HEK293 (cell line): Measurements from ENCODE around the gene CCND1.

Source experiments
- CTCF ChIA-PET: fragments of 350-600 bp; formaldehyde crosslinking; extraction: SDS; loops from one replicate; lab custom pipeline; 2021; ENCODE audit warnings: antibody characterized with exemption; lab: Yijun Ruan, JAX
- POLR2A ChIA-PET: fragments of 300-600 bp; formaldehyde crosslinking; extraction: SDS; loops from one replicate; lab custom pipeline; 2020; ENCODE audit warnings: antibody characterized with exemption, inconsistent platforms; lab: Yijun Ruan, JAX
- H3K27ac ChIP-seq: fragments of 200-500 bp; sonication (Bioruptor generic); 2 replicates; pipeline ENCODE4 v1.5.1; 2014; ENCODE audit warnings: low read depth, low read length, control low read depth, inconsistent platforms; ENCODE audit errors: extremely low read depth
- H3K36me3 ChIP-seq, 2 experiments: fragments of 200-500 bp in 1 of 2; sonication (Bioruptor generic) in 1 of 2; 1 replicate in 1 of 2; 2 replicates in 1 of 2; pipeline ENCODE4 v1.5.1; 2014 to 2017; ENCODE audit warnings: inconsistent platforms in 2 of 2, low read length in 2 of 2; ENCODE audit not compliant: control insufficient read depth in 2 of 2, insufficient read depth in 1 of 2
- H3K4me1 ChIP-seq: fragments of 200-500 bp; sonication (Bioruptor generic); 2 replicates; pipeline ENCODE4 v1.5.1; 2014; ENCODE audit warnings: mild to moderate bottlenecking, low read length, inconsistent platforms; ENCODE audit not compliant: control insufficient read depth, insufficient read depth
- H3K4me3 ChIP-seq: 2 replicates; pipeline ENCODE4 v1.5.1; 2011; ENCODE audit warnings: low read depth, mild to moderate bottlenecking, control low read depth, low read length, moderate library complexity
- H3K9me3 ChIP-seq: fragments of 200-500 bp; sonication (Bioruptor generic); 2 replicates; pipeline ENCODE4 v1.5.1; 2014; ENCODE audit warnings: low read depth, low read length, inconsistent platforms; ENCODE audit not compliant: control insufficient read depth, insufficient read depth
- GLIS2 ChIP-seq: fragments of 450-650 bp; formaldehyde crosslinking; IDR thresholded peaks from 2 replicates; pipeline ENCODE4 v1.5.1; 2016; ENCODE audit warnings: missing biosample characterization, missing genetic modification characterization
- SCRT1 ChIP-seq: fragments of 450-650 bp; formaldehyde crosslinking; IDR thresholded peaks from 2 replicates; pipeline ENCODE4 v1.5.1; 2016; ENCODE audit warnings: missing biosample characterization, missing genetic modification characterization, borderline replicate concordance
- ZBTB26 ChIP-seq: fragments of 450-650 bp; formaldehyde crosslinking; optimal IDR thresholded peaks from 2 replicates; pipeline ENCODE3; 2016; ENCODE audit warnings: missing biosample characterization, mild to moderate bottlenecking, missing genetic modification characterization
- ZNF133 ChIP-seq: fragments of 450-650 bp; formaldehyde crosslinking; IDR thresholded peaks from 2 replicates; pipeline ENCODE4 v1.5.1; 2016; ENCODE audit warnings: missing biosample characterization, missing genetic modification characterization
- ZNF155 ChIP-seq: fragments of 450-650 bp; formaldehyde crosslinking; IDR thresholded peaks from 2 replicates; pipeline ENCODE4 v1.5.1; 2016; ENCODE audit warnings: missing biosample characterization, missing genetic modification characterization
- ZNF16 ChIP-seq: fragments of 450-650 bp; formaldehyde crosslinking; IDR thresholded peaks from 2 replicates; pipeline ENCODE4 v1.5.1; 2016; ENCODE audit warnings: low read depth, missing biosample characterization, missing genetic modification characterization
- ZNF37A ChIP-seq: fragments of 450-650 bp; IDR thresholded peaks from 2 replicates; pipeline ENCODE4 v1.5.1; 2018; ENCODE audit warnings: missing biosample characterization, missing genetic modification characterization
- ZNF404 ChIP-seq: fragments of 450-650 bp; formaldehyde crosslinking; IDR thresholded peaks from 2 replicates; pipeline ENCODE4 v1.5.1; 2017; ENCODE audit warnings: missing biosample characterization, missing genetic modification characterization
- ZNF423 ChIP-seq: fragments of 450-650 bp; formaldehyde crosslinking; IDR thresholded peaks from 2 replicates; pipeline ENCODE4 v1.5.1; 2016; ENCODE audit warnings: missing biosample characterization, missing genetic modification characterization
- ZNF530 ChIP-seq: fragments of 450-650 bp; formaldehyde crosslinking; IDR thresholded peaks from 2 replicates; pipeline ENCODE4 v1.5.1; 2016; ENCODE audit warnings: low read depth, missing biosample characterization, missing genetic modification characterization
- ZNF610 ChIP-seq: fragments of 450-650 bp; formaldehyde crosslinking; IDR thresholded peaks from 2 replicates; pipeline ENCODE4 v1.5.1; 2016; ENCODE audit warnings: missing biosample characterization, missing genetic modification characterization, borderline replicate concordance
- ZNF621 ChIP-seq: fragments of 450-650 bp; formaldehyde crosslinking; IDR thresholded peaks from 2 replicates; pipeline ENCODE4 v1.5.1; 2017; ENCODE audit warnings: missing biosample characterization, missing genetic modification characterization
- ZNF707 ChIP-seq: fragments of 450-650 bp; formaldehyde crosslinking; IDR thresholded peaks from 2 replicates; pipeline ENCODE4 v1.5.1; 2016; ENCODE audit warnings: missing biosample characterization, missing genetic modification characterization
- ZNF776 ChIP-seq: fragments of 450-650 bp; formaldehyde crosslinking; IDR thresholded peaks from 2 replicates; pipeline ENCODE4 v1.5.0; 2017; ENCODE audit warnings: missing biosample characterization, missing genetic modification characterization, borderline replicate concordance
- ZNF837 ChIP-seq: fragments of 450-650 bp; formaldehyde crosslinking; IDR thresholded peaks from 2 replicates; pipeline ENCODE4 v1.5.1; 2016; ENCODE audit warnings: missing biosample characterization, missing genetic modification characterization
- ZXDB ChIP-seq: fragments of 450-650 bp; formaldehyde crosslinking; IDR thresholded peaks from 2 replicates; pipeline ENCODE4 v1.5.1; 2016; ENCODE audit warnings: missing biosample characterization, missing genetic modification characterization
- TF ChIP-seq, protein P1 (sequence below): fragments of 450-650 bp; formaldehyde crosslinking; IDR thresholded peaks from 2 replicates; pipeline ENCODE4 v1.5.1; 2016; ENCODE audit warnings: missing biosample characterization, missing genetic modification characterization
- TF ChIP-seq, protein P2 (sequence below): fragments of 450-650 bp; formaldehyde crosslinking; IDR thresholded peaks from 2 replicates; pipeline ENCODE4 v1.5.1; 2016; ENCODE audit warnings: missing biosample characterization, missing genetic modification characterization
- TF ChIP-seq, protein P3 (sequence below): fragments of 450-650 bp; formaldehyde crosslinking; IDR thresholded peaks from 2 replicates; pipeline ENCODE4 v1.5.1; 2016; ENCODE audit warnings: missing biosample characterization, missing genetic modification characterization

The CCND1 gene

GRCh38 chr11:69594481-69594880 is 46.5 kb upstream of the CCND1 start (continued):
- TF ChIP-seq, protein P1, sequence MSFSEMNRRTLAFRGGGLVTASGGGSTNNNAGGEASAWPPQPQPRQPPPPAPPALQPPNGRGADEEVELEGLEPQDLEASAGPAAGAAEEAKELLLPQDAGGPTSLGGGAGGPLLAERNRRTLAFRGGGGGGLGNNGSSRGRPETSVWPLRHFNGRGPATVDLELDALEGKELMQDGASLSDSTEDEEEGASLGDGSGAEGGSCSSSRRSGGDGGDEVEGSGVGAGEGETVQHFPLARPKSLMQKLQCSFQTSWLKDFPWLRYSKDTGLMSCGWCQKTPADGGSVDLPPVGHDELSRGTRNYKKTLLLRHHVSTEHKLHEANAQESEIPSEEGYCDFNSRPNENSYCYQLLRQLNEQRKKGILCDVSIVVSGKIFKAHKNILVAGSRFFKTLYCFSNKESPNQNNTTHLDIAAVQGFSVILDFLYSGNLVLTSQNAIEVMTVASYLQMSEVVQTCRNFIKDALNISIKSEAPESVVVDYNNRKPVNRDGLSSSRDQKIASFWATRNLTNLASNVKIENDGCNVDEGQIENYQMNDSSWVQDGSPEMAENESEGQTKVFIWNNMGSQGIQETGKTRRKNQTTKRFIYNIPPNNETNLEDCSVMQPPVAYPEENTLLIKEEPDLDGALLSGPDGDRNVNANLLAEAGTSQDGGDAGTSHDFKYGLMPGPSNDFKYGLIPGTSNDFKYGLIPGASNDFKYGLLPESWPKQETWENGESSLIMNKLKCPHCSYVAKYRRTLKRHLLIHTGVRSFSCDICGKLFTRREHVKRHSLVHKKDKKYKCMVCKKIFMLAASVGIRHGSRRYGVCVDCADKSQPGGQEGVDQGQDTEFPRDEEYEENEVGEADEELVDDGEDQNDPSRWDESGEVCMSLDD (tag by site-specific recombination), result no peak
- TF ChIP-seq, protein P2, sequence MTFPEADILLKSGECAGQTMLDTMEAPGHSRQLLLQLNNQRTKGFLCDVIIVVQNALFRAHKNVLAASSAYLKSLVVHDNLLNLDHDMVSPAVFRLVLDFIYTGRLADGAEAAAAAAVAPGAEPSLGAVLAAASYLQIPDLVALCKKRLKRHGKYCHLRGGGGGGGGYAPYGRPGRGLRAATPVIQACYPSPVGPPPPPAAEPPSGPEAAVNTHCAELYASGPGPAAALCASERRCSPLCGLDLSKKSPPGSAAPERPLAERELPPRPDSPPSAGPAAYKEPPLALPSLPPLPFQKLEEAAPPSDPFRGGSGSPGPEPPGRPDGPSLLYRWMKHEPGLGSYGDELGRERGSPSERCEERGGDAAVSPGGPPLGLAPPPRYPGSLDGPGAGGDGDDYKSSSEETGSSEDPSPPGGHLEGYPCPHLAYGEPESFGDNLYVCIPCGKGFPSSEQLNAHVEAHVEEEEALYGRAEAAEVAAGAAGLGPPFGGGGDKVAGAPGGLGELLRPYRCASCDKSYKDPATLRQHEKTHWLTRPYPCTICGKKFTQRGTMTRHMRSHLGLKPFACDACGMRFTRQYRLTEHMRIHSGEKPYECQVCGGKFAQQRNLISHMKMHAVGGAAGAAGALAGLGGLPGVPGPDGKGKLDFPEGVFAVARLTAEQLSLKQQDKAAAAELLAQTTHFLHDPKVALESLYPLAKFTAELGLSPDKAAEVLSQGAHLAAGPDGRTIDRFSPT (tag by site-specific recombination), result no peak
- no peak for TF ChIP-seq ZXDB (tag by site-specific recombination)

DNA sequence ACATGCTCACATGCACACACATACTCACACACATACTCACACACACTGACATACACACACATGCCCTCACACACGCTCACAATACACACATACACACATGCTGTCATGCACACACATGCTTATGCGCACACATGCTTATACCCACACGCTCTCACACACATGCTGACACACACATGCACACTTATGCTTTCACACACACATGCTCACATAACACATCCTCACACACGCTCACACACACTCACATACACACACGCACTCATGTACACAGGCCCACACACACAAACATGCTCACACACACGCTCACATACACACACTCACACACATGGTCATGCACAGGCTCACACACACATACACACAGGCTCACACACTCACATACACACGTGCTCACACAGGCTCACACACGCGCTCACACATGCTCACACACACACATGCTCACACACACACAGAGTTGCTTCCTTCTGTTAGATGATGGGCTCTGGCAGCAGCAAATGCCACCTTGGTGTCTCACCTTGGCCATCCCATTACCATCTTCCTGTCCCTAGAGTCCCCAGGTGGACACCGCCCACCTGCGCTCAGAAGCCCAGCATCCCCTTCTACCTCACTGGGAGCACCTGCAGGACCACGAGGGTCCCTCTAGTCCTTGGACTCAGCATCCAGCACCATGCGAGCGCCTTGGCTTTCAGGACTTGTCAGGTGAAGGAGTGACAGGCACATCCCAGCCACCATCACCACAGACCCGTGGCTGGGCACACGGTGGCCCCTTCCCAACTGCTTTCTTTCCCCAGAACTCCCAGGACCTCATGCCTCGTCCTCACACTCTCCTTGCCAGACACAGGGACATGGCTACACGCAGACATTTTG is 44.9 kb upstream of the CCND1 start:
- no peak for TF ChIP-seq ZBTB26 (tag by site-specific recombination)
- TF ChIP-seq ZNF837 (tag by site-specific recombination), result no peak
- TF ChIP-seq, protein P3, sequence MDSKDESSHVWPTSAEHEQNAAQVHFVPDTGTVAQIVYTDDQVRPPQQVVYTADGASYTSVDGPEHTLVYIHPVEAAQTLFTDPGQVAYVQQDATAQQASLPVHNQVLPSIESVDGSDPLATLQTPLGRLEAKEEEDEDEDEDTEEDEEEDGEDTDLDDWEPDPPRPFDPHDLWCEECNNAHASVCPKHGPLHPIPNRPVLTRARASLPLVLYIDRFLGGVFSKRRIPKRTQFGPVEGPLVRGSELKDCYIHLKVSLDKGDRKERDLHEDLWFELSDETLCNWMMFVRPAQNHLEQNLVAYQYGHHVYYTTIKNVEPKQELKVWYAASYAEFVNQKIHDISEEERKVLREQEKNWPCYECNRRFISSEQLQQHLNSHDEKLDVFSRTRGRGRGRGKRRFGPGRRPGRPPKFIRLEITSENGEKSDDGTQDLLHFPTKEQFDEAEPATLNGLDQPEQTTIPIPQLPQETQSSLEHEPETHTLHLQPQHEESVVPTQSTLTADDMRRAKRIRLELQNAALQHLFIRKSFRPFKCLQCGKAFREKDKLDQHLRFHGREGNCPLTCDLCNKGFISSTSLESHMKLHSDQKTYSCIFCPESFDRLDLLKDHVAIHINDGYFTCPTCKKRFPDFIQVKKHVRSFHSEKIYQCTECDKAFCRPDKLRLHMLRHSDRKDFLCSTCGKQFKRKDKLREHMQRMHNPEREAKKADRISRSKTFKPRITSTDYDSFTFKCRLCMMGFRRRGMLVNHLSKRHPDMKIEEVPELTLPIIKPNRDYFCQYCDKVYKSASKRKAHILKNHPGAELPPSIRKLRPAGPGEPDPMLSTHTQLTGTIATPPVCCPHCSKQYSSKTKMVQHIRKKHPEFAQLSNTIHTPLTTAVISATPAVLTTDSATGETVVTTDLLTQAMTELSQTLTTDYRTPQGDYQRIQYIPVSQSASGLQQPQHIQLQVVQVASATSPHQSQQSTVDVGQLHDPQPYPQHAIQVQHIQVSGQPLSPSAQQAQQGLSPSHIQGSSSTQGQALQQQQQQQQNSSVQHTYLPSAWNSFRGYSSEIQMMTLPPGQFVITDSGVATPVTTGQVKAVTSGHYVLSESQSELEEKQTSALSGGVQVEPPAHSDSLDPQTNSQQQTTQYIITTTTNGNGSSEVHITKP (tag by site-specific recombination), result no peak
- no peak for TF ChIP-seq ZNF155 (tag by site-specific recombination)
- TF ChIP-seq SCRT1, result no peak
- no peak for TF ChIP-seq ZNF610
- no peak for TF ChIP-seq ZNF776 (tag by site-specific recombination)
- no peak for TF ChIP-seq GLIS2 (tag by site-specific recombination)
- TF ChIP-seq ZNF530 (tag by site-specific recombination), result no peak
- no peak for TF ChIP-seq ZNF404 (tag by site-specific recombination)
- no peak for TF ChIP-seq ZNF16 (tag by site-specific recombination)
- no peak for TF ChIP-seq ZNF621 (tag by site-specific recombination)
- no peak for TF ChIP-seq ZNF707 (tag by site-specific recombination)
- TF ChIP-seq ZNF423 (tag by site-specific recombination), result no peak
- TF ChIP-seq ZNF133, result no peak
- TF ChIP-seq, protein P2 (tag by site-specific recombination), result no peak
- no peak for TF ChIP-seq ZNF37A (tag by site-specific recombination)
- Histone ChIP-seq H3K27ac (no peak overlapping the region), H3K4me3 (no peak overlapping the region), H3K36me3 (no peaks in the 10 kb centered on the region), H3K4me1 (no peaks in the 10 kb centered on the region), H3K9me3 (no peaks in the 10 kb centered on the region)
- CTCF ChIA-PET, result no interaction called here
- POLR2A ChIA-PET, result no interaction called here
